HL-60 (cell line): ENCODE data around the gene SRD5A3.

Experiments used
- DNase-seq, 2 experiments: peaks; one replicate each; pipeline ENCODE4 v3.0.0-alpha.2; 2010 to 2020; ENCODE audit warnings: low read depth in 1 of 2, low spot score in 1 of 2
- H3K27ac ChIP-seq: fragments of 250-450 bp; sonication (Bioruptor Pico); replicated peaks from 2 replicates; pipeline ENCODE4 v1.5.1; 2020; ENCODE audit warnings: mild to moderate bottlenecking, moderate library complexity
- H3K27me3 ChIP-seq: fragments of 250-450 bp; sonication (Bioruptor Pico); 2 replicates; pipeline ENCODE4 v1.5.1; 2021; ENCODE audit warnings: mild to moderate bottlenecking, moderate library complexity; ENCODE audit not compliant: insufficient read depth, poor library complexity, severe bottlenecking
- H3K4me3 ChIP-seq: replicated peaks from 2 replicates; pipeline ENCODE4 v1.5.1; 2011; ENCODE audit warnings: mild to moderate bottlenecking, control low read depth, low read length; ENCODE audit not compliant: insufficient read depth
- CTCF ChIP-seq: IDR thresholded peaks from one replicate; pipeline ENCODE4 v1.5.1; 2011; ENCODE audit warnings: low read length, control low read depth, inconsistent platforms; ENCODE audit not compliant: insufficient read depth
- GABPA ChIP-seq: IDR thresholded peaks from 2 replicates; pipeline ENCODE4 v1.6.1; 2012; ENCODE audit warnings: low read depth
- POLR2AphosphoS5 ChIP-seq: IDR thresholded peaks from 2 replicates; pipeline ENCODE4 v1.6.1; 2012; ENCODE audit warnings: low read depth
- REST ChIP-seq: IDR thresholded peaks from 2 replicates; pipeline ENCODE4 v1.6.1; 2012; ENCODE audit warnings: low read depth; ENCODE audit not compliant: insufficient replicate concordance
- SPI1 ChIP-seq: IDR thresholded peaks from 2 replicates; pipeline ENCODE4 v1.6.1; 2012; ENCODE audit warnings: low read depth, mild to moderate bottlenecking, borderline replicate concordance

Gene SRD5A3

DNA sequence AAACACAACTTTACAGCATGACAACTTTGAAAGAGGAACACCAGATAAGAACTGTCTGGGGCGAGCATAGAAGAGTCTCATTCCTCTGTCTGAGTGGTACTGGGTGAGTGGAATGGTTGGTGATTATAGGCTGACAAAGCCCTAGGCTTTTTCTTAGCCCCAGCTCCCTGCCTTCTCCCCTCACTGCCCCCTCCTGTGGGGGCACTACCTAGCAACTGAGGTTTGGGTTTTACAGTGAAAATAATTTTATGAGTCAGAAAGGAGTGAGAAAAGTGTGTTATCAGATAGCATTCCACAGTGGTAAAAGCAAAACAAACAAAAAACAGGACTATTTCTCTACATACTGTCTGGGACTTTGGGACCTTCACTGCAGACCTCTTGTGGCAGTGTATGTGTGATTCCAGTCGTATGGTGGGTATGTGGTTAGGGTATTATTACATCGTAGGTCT lies 39.2 kb downstream of the SRD5A3 start:
- H3K4me3 ChIP-seq: no peak overlapping the region
- no peak overlapping the region for H3K27ac ChIP-seq
- no peak for DNase-seq
- H3K27me3 ChIP-seq: no peaks in the 10 kb centered on the region
- TF ChIP-seq REST: no peak
- TF ChIP-seq CTCF: no peak
- TF ChIP-seq SPI1: no peak
- no peak for TF ChIP-seq GABPA
- TF ChIP-seq POLR2AphosphoS5: no peak

DNA sequence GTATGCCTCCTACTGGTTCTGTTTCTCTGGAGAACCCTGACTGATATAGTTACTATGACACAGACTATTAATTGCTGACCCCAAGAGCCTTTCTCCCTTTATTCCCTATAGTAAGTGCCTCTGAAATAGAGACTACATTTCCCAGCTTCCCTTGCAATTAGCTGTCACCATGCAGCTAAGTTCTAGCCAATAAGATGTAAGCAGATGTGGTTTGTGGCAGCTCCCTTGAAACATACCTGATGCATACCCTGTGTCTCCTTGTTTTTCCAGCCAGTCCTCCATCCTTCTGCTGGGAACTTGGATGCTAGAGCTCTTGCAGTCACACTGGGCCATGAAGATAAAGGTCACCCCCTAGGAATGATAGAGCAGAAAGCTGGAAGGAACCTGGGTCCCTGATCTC lies 40.0 kb downstream of the SRD5A3 start:
- TF ChIP-seq POLR2AphosphoS5 (no peak), REST (no peak), CTCF (no peak), SPI1 (no peak), GABPA (no peak)
- Histone ChIP-seq H3K27me3 (no peaks in the 10 kb centered on the region), H3K27ac (no peak overlapping the region), H3K4me3 (no peak overlapping the region)
- DNase-seq: no peak

GRCh38 chr4:55386840-55387239 lies 40.8 kb downstream of the SRD5A3 start:
- no peaks in the 10 kb centered on the region for H3K27me3 ChIP-seq
- DNase-seq: no peak
- TF ChIP-seq REST (no peak), CTCF (no peak), GABPA (no peak), SPI1 (no peak), POLR2AphosphoS5 (no peak)
- no peak overlapping the region for H3K4me3 ChIP-seq
- H3K27ac ChIP-seq: no peak overlapping the region
